Measurements from ENCODE around the gene NRXN3. TPM values are rescaled to one million over a fixed set of nuclear protein-coding genes. Genes with fewer than 3 reads are reported as not detected.

Gene NRXN3
- total RNA-seq, 1 donor from 2014 or later, result 4.8 TPM

GRCh38 chr14:79254069-79254775, 1084.0 kb downstream of the NRXN3 start:
- DNase-seq (ENCODE audit: extremely low read depth, low read depth, low spot score), result no peak

DNA sequence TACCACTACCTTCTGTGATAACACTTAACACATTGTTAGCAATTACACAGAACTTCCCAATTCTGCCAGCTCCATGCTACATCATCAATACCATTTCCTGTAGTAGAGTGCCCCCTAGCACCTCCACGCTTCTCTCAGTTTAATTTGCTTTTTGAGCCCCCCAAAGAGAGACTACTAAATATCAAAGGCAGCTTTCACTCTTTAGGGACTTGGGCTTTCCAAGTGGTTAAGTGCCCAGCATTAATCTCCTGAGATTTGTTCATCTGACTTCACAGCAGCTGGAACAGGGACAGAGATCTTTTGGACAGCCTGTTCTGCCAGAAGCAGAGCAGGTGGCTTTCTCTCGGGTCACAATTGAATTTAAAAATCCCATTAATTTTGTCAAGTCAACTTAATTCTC, 1086.2 kb downstream of the NRXN3 start:
- DNase-seq (ENCODE audit: extremely low read depth, low read depth, low spot score), result no peak

DNA sequence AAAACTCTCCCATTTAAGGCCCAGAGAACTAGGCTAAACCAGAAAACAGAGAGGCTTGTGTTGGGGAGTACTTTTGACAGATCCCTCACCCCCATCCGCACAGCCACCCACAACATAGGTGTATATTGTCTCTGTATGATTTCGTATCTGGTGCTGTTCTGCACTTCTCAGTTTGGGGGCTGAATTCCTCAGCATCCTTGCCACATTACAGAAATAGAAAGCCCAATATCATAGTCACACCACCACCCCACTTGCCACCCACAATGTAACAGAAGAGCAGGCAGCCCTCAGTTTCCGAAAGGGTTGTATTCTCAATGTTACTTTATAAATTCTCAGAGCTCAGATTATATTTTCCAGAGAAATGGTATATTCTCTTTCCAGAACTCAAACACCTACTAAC, 1090.2 kb downstream of the NRXN3 start:
- no peak for DNase-seq (ENCODE audit: extremely low read depth, low read depth, low spot score)

- DNase-seq (ENCODE audit: extremely low read depth, low read depth, low spot score), result no peak
These were observed 1095.3 kb downstream of the NRXN3 start for GRCh38 chr14:79265366-79265946.

DNA sequence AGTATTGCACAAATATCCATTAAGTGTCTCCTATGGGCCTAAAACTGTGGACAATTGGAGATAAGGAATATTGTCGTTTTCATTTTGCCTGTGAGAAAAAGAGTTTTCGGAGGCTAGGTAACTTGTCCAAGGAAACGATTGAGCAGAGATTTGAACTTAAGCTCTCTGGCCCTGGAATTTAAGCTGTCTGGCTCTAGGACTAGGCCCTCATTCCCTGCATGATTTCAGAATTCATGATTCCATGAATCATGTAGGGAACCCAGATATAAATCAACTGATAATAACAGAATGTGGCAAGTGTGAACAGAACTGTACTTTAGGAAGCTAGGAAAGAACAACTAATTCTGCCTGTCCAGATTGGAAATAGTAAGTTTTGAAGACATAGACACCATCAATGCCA, 1100.2 kb downstream of the NRXN3 start:
- no peak for DNase-seq (ENCODE audit: extremely low read depth, low read depth, low spot score)

- no peak for DNase-seq (ENCODE audit: extremely low read depth, low read depth, low spot score)
These were observed 1100.9 kb downstream of the NRXN3 start for GRCh38 chr14:79271122-79271521.

DNA sequence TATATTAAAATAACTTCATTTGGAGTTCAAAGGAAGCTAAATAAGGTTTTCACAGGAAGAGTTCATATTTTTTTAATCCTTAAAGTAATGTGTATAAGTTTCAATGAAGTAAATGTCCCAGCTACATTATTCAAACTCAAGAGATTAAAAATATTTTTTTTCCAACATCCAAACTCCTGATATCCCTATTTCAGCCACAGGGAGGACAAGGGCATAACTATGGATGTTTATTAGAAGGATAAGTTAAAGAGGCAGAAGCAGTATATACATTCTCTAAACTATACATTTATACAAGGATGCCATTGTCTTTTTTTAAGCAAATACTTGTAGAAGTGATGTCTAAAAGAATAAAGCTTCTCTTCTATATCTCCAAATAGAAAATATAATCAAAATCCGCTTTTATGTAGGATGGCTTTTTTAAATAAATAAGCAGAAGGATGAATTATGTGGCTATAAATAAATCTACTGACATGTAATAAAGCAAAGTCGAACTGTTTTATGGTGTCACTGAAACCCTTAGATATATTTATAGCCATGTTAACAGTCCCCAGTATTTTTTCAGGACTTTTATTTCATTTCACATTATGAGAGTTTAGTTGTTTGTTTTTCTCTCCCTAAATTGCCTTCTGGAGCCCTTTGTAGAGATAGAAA, 1104.6 kb downstream of the NRXN3 start:
- no peak for DNase-seq (ENCODE audit: extremely low read depth, low read depth, low spot score)

- no peak for DNase-seq (ENCODE audit: extremely low read depth, low read depth, low spot score)
These were observed 1105.1 kb downstream of the NRXN3 start for GRCh38 chr14:79275292-79275655.

GRCh38 chr14:79278286-79278797, 1108.2 kb downstream of the NRXN3 start:
- DNase-seq (ENCODE audit: extremely low read depth, low read depth, low spot score), result no peak

GRCh38 chr14:79278798-79279644, 1108.8 kb downstream of the NRXN3 start:
- DNase-seq (ENCODE audit: extremely low read depth, low read depth, low spot score), result peak; percentile 27

GRCh38 chr14:79279645-79280597, 1109.7 kb downstream of the NRXN3 start:
- no peak for DNase-seq (ENCODE audit: extremely low read depth, low read depth, low spot score)

GRCh38 chr14:79281244-79282152, 1111.3 kb downstream of the NRXN3 start:
- no peak for DNase-seq (ENCODE audit: extremely low read depth, low read depth, low spot score)

- DNase-seq (ENCODE audit: extremely low read depth, low read depth, low spot score), result no peak
These were observed 1114.4 kb downstream of the NRXN3 start for GRCh38 chr14:79284621-79285020.

DNA sequence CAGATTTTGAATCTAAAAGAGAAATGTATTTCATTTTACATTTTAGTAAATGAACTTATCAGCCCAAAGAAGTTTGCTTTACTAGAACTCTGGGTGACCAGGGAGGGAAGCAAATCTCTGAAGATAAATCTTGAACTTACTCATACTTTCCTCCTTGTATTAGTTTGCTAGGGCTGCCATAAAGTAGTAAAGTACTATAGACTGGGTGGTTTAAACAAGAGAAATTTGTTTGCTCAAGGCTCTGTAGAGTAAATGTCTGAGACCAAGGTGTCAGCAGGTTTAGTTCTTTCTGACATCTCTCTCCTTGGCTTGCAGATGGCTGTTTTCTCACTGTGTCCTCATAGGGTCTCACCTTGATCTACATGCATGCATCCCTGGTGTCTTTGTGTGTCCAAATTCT, 1115.1 kb downstream of the NRXN3 start:
- no peak for DNase-seq (ENCODE audit: extremely low read depth, low read depth, low spot score)

- no peak for DNase-seq (ENCODE audit: extremely low read depth, low read depth, low spot score)
These were observed 1117.8 kb downstream of the NRXN3 start for GRCh38 chr14:79287976-79288375.

DNA sequence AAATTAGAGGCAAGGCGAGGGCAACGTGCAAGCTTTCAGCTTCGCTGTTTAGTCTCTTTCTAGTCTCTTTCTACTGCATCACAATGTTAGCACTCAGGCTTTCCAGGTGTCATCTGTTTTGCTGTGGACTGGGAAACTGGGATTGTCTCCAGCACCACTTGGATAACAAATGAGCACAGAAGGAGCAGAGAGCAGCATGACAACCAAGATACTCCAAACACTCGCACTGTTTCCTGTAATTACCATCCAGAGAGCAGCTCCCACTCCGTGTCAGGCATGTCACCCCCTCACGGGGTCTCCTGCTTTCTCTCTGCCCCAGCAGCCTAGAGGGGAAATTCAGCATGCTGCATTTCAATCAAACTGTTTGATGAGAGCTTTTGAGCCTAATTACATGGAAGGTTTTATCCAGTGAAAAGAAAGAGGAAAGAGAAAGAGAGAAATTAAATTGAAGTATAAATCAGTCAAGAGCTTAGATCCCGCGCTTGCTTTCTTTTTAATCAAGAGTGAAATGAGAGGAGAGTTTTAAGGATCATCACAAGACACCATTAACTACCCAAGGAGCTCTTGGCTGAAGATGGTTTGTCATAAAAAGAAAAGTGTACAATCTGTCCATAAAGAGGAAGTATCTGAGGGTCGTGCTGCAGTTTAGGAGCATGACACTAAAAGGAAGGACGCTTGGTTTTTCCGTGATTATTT, 1123.5 kb downstream of the NRXN3 start:
- no peak for DNase-seq (ENCODE audit: extremely low read depth, low read depth, low spot score)

- no peak for DNase-seq (ENCODE audit: extremely low read depth, low read depth, low spot score)
These were observed 1124.3 kb downstream of the NRXN3 start for GRCh38 chr14:79294499-79294898.

GRCh38 chr14:79295385-79295784, 1125.2 kb downstream of the NRXN3 start:
- DNase-seq (ENCODE audit: extremely low read depth, low read depth, low spot score), result no peak

Data from glomerular endothelial cell (primary cell).